Endometrial microvascular endothelial cells (primary cell): Measurements from ENCODE around the gene PROM1. TPM values are rescaled to one million over a fixed set of nuclear protein-coding genes. Genes with fewer than 3 reads are reported as not detected.

Experiments used
- in situ Hi-C: cut with HindIII; loops from 2 replicates; pipeline ENCODE4 v1.10.0; 2017; ENCODE audit warnings: low sequenced_read_pairs, low pct_unique_long_range_greater_than_20kb; ENCODE audit errors: inconsistent ontology term
- total RNA-seq: library from RNA; depleted of rRNA; stranded (reverse); fragments of >200 nt; gene quantifications from one replicate; pipeline ENCODE4 v1.2.3, GENCODE V29; 2015; ENCODE audit errors: inconsistent ontology term

PROM1 gene
- total RNA-seq, 1 donor from 2014 or later, result 0.74 TPM

GRCh38 chr4:16075975-16076757, 7.7 kb downstream of the PROM1 start:
- in situ Hi-C loops, result no loop called here

- in situ Hi-C loops, result no loop called here
Observed at GRCh38 chr4:16075061-16075460, 8.8 kb downstream of the PROM1 start.

GRCh38 chr4:16072168-16072567, 11.7 kb downstream of the PROM1 start:
- in situ Hi-C loops, result no loop called here

GRCh38 chr4:16070203-16070602, 13.6 kb downstream of the PROM1 start:
- in situ Hi-C loops, result no loop called here

- in situ Hi-C loops, result no loop called here
Observed at GRCh38 chr4:16067515-16067914, 16.3 kb downstream of the PROM1 start.

GRCh38 chr4:16066586-16067128, 17.2 kb downstream of the PROM1 start:
- in situ Hi-C loops, result no loop called here

- in situ Hi-C loops, result no loop called here
Observed at GRCh38 chr4:16065066-16065465, 18.8 kb downstream of the PROM1 start.

- in situ Hi-C loops, result no loop called here
Observed at GRCh38 chr4:16062601-16063000, 21.2 kb downstream of the PROM1 start.

GRCh38 chr4:16056681-16057385, 27.0 kb downstream of the PROM1 start:
- in situ Hi-C loops, result no loop called here

GRCh38 chr4:16055873-16056272, 27.9 kb downstream of the PROM1 start:
- in situ Hi-C loops, result no loop called here

GRCh38 chr4:16055471-16055870, 28.4 kb downstream of the PROM1 start:
- in situ Hi-C loops, result no loop called here

GRCh38 chr4:16052939-16053338, 30.9 kb downstream of the PROM1 start:
- in situ Hi-C loops, result no loop called here

GRCh38 chr4:16051980-16052379, 31.8 kb downstream of the PROM1 start:
- in situ Hi-C loops, result no loop called here

GRCh38 chr4:16051132-16051531, 32.7 kb downstream of the PROM1 start:
- in situ Hi-C loops, result no loop called here

- in situ Hi-C loops, result no loop called here
Observed at GRCh38 chr4:16050669-16051068, 33.2 kb downstream of the PROM1 start.

- in situ Hi-C loops, result no loop called here
Observed at GRCh38 chr4:16048619-16049419, 35.0 kb downstream of the PROM1 start.

GRCh38 chr4:16045687-16046086, 38.1 kb downstream of the PROM1 start:
- in situ Hi-C loops, result no loop called here

- in situ Hi-C loops, result no loop called here
Observed at GRCh38 chr4:16043642-16044498, 40.0 kb downstream of the PROM1 start.
